Measurements from ENCODE around the gene ADAM19.

ADAM19 gene

DNA sequence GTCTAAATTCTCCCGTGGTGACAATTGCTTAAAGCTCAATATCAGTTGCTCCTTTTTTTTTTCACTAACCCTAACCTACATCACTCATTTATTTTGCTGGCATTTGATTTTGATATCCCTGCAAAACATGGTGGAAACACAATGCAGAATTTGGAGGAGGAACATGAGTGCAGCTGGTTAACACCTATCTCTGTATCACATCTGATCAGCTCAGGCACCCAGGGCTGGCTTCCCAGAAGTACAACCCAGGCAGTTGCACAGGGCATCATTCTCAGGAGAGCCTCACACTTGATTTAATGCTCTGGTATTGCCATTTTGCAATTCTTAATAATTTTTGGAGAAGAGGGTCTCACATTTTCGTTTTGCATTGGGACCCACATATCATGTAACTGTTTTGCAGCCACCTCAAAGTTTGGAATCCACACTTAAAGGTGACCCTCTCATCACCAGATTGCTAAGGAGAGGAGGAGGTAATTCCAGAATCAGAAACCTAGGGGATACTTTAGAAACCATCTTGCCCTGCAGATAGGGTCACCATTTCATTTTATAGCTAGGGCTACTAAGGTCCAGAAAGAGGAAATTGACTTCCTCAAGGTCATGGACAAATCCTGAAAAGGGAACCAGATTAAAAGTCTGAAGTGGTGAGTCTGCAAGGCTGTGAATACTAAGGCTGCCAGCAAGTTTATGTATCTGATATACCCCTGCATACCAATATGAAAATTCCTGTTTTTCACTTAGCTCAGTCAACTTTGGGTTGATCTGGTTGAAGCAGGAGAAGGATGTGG lies 19.3 kb upstream of the ADAM19 start:
- no peak for DNase-seq

DNA sequence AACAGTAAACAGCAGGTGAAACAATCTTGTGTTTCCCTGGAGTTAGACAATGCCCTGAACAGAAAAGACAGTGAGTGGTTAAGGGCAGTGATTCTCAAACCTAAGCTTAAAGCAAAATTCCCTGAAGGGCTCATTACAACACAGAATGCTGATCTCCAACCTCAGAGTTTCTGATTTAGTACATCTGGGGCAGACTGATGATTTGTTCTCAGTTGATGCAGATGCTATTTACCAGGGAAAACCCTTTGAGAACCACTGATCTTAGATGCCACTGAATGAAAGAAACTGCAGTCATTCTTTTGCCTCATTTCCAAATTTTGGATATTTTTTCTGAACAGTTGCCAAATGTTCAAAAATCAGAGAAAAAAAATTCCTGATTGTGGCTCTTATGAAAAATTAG lies 18.7 kb upstream of the ADAM19 start:
- DNase-seq = no peak

DNA sequence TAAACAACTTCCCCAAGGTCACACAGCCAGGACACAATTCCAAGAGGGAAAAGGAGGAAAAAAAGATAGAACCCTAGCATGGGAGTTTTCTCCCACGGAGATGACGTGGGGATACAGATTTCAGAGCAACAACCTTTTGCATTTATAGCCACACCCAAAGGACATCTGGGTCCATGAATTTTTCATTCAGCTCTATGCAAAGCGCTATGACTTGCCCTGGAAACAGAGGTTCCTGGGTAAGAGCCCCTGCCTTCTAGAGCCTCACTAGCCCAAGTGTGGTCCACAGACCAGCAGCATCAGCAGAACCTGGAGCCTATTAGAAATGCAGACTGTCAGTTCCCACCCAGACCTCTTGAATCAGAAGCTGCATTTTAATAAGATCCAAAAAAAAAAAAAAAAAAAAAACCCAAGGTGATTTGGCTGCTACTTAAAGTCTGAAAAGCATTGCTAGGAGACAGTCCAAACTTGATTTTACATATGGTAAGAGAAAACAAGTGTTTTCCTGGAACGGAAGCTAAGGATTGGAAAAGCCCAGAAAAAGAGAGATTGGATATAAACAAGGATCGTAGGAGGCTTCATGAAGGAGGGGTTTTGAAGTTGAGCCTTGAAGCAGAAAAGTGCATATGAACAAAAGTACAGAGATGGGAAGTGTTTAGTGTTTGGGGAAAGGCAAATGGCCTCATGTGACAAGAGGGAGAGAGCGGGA lies 17.6 kb upstream of the ADAM19 start:
- no peak for DNase-seq

DNA sequence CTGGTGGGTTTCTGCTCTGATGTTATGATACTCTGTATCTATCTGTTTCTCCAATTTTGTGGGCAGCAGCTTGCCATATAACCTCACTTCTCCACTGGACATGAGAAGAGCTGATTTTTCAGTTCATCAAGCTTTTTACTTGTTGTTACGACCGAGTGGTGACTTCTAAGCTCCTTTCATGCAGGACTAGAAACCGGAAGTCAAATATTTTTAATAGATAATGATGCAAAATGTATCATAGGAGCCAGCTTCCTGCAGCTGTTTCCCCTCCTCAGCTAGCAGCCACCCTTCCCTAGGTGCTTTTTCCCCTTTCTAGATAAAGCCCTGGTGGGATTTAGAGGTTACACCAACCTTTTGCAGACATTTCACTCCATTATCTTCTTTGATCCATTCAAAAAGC lies 17.0 kb upstream of the ADAM19 start:
- DNase-seq = no peak

DNA sequence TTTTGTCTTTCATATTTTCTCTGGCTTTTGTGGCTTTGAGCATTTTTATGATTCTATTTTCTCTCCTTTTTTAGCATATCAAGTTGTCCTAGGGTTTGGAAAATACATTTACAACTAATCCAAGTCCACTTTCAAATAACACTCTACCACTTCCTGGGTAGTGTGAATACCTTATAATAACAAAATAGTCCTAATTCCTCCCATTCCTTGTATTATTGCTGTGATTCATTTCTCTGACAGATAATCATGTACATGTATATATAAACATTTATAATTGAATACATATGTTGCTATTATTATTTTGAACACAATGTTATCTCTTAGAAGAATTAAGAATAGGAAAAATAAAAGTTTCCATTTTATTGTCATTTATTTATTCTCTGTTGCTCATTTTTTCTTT lies 14.9 kb upstream of the ADAM19 start:
- no peak for DNase-seq

DNA sequence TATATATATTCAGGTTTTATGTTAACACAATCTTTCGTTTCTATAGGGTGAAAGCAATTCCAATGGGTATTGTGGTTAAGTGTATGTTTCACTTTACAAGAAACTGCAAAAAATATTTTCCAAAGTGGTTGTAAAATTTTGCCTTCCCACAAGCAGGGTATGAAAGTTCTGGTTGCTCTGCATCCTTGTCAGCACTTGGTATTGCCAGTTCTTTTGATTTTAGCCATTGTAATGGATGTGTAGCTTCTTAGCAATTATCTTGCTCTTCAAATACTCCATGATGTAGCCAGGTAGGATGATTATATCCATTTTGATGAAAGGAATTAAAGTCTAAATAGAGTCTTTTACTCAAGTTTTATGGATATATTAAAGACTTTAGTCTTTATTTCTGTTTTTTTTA lies 9.1 kb upstream of the ADAM19 start:
- no peak for DNase-seq

DNA sequence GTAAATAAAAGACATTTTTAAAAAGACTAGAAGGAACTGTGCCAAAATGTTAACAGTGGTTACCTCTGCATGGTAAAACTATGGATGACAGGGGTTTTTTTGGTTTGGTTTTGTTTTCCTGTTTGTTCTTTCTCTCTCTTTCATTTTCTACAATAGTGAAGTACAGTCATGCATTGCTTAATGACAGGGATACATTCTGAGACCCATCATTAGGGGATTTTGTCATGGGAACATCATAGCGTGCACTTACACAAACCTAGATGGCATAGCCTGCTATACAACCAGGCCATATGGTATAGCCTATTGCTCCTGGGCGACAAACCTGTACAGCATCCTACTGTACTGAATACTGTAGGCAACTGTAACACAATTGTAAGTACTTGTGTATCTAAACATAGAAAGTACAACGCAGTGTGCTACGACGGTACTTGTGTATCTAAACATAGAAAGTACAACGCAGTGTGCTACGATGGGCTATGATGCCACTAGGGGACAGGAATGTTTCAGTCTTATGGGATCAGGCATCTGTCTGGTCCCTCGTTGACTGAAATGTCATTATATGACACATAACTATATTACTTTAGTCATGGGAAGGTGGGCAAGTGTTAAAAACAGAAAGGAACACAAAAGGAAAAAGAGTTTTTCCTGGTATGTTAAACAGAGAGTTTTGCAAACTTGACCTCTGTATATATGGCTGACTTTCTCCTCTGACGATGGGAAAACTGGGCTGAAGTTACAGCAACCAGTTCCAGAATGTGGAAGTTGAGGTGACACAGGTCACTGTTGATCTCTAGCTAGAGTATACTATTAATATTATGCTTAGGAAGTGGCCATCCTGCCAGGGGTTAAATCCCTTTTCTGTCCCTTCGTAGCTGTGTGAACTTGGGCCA lies 7.4 kb upstream of the ADAM19 start:
- DNase-seq = no peak

DNA sequence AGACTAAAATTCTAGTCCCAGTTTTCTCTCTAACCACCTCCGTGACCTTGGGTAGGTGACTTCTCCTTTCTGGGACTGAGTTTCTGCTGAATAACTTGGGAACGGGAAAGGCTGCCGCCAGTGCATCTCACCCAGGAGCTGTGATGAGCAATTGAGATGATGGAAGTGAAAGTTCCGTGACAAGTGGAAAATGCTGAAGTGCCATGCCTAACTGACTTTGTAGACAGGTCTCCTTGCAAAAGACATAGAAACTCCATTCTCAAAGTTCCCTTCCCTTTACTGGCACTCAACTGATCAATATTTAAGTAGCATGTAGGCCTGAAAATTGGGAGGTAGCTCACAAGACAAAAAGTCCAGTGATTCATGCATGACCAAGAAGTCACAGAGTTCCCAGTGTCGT lies 6.3 kb upstream of the ADAM19 start:
- no peak for DNase-seq

DNA sequence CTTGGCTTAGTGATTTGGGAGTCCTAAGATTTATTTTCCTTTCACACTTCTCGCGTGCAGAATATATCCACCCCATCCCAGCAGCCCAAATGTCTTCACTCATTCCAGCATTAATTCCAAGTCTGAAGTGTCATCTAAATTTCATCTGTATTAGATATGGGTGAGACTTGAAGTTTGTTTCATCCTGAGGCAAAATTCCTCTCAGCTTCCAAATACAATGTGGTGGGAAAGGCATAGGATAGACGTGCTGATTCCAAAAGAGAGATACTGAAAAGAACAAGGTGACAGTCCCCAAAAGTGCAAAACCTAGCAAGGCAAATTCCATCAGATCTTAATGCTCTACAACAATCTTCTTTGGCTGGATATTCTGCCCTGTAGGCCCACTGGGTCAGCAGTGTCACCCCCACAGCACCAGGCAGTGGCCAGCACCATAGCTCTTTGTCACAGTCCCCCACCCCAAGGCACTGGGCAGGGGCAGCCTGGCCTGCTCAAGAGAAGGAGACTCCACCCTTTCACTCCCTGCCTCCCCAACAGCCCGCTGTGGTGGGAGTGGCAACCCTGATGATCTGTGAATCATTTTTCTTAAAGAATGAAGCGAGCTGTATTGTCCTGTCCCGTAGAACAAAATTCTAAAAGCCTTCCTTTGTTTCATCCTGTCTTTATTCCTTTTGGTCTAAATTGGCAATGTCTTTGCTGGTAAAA lies 2.7 kb upstream of the ADAM19 start:
- no peak for DNase-seq

DNA sequence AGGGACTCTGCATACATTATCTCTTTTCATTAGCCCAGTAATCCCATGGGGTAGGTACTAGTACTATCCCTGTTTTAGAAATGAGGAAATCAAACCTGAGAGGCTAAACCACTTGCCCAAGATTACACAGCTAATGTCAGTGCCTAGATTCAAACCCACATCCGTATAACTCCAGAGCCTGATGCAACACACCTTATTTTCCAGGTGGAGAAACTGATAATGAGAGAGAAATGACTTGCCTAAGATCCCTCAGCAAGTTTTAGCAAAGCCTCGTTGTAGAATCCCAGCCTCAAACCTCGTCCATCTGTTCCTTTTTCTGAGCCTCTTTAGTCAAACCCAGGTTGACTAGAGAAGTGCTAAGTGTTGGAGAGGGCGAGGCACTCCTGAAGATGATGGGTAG lies 1.1 kb upstream of the ADAM19 start:
- DNase-seq = no peak

DNA sequence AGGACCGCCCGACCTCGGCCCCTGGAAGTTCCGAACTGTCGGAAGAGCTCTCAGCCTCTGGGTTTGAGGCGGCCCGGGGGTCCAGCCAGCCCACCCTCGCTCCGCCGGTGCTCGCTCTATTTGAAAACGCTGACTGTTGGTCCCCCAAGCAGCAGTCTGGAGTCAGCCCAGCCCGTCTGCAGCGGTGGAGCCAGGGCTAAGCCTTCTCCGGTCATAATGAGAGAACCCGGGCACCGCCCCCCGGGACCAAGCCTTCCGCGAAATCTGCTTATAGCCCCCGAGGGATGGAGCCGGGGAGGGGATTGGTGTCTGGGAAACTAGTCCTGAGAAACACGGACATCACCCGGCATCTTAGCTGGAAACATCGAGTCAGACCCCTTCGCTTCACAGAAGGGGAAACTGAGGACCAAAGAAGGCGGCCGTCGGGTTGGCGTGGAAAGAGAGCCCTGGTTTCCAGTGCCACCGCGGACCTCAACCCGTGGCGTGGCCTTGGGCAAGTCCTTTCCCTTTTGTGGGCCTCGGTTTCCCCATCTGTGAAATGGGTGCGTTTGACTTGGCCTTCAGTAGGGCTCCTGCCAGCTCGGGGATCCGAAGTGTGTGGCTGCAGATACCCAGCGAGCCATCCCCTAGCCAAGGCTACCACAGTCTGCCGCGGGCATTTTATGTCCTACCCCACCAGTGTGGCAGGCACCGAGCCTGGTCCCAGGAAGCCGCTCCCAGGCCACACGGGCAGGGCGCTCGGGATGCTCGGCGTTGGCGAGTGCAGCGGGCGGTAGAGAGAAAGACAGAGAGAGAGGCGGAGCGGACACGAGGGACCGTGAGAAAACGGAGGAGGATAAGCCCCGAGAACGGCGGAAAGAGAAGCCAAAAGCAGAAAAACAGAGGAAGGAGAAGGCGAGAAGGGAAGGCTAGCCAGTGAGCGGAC lies 857 bp downstream of the ADAM19 start:
- DNase-seq = peak; percentile 54

DNA sequence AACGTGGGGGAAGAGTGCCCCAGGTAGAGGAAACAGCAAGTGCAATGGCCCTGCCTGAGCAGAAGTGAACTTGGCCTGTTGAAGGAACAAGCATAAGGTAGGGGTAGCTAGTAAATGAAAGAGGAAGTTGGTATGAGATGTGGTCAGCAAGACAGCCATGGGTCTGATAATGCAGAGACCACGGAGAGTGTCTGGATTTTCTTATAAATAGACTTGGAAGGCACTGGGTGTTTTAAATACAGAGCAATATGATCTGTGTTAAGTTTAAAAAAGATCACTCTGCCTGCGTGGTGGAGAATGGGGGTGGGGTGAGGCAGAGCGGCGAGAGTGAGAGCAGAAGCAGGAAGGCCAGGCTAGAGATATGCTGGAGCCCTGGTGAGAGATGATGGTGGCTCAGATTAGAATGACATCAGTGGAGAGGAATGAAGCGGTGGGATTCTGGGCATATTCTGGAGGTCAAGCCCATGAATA lies 4.2 kb downstream of the ADAM19 start:
- peak; percentile 55 for DNase-seq

DNA sequence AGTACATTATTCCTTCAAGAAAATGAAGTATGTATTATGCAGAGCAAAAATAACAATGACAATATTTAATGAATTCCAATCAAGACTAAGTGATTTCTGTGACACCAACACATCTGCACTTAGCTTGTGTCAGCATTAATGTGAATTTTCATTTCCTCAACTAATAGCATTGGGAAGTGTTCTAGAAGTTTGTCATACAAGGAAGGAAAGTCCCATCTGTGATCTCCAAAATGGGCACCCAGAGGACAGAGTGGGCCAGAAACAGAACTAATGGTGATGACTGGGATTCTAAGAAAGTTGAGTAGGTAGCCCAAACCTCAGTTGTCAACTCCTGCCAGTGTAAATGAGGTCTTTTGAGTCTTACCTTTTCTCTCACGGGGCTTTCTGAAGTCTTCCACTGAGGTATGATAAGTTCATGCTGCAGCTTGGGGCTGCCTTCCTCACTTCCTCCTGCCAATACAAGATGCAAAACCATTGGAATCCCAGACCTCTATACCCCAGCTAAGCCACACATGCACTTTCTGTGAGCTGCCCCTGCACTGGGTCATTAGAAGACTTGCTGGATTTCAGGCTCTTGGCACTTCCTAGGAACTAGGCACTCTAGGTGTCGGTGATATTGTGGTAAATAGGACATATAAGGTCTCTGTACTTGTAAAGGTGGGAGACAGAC lies 4.9 kb downstream of the ADAM19 start:
- no peak for DNase-seq

DNA sequence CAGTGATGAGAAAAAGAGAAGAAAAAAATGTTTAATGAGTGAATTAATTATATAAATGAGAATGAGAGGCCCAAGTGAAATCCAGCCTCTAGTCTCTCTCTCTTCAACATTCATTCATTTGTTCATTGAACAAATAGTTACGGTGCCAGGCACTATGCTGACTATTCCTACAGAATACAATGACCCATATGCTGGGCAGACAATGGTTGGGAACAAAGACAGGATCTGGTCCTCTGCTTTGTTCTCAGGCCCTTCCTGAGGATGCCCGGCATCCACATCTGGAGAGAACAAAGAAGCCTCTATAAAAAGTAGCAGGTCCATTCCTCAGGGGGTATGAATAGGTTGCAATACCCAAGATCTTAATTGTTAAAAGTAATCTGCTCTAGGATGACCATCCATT lies 6.9 kb downstream of the ADAM19 start:
- DNase-seq = no peak

DNA sequence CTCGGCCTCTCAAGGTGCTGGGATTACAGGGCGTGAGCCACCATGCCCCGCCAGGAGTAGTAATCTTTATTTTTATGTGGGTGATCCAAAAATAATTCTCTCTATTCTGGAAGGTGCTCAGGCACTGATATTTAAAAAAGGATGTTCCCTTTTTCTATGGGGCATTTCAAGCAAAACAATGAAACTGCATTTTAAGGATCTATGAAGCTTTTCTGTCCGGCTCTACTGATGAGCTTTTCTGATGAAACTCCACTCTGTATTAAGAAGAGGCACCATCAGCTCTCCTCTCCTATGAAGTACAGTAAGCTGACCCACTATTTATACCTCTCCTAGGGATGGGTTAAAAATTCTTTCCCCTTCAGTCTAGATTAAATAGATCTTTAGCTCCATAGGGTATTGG lies 7.4 kb downstream of the ADAM19 start:
- no peak for DNase-seq

DNA sequence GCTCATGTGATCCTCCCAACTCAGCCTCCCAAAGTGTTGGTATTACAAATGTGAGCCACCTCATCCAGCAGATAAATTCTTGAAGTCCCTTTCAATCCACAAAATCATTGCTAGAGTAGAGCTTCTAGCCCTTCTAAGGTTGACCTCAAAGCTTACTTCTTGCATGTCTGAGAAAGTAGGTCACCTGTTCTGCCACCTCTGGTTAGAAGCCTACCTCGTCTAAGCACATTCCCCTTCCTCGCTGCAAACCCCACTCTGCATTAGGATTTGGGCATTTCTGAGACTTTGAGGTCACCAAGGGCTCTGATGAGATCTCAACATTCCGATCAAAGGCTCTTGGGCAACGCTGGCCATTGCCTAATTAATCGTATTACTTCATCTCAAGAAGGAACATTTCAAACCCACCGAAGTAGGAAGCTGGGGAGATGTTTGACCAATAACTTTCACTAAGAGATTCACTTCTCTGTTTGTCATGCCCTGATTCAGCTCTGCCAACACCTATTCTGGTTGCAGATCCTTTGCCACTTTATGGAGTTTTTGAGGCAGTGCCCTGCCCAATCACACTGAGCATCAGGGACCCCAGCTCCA lies 8.6 kb downstream of the ADAM19 start:
- DNase-seq = no peak

DNA sequence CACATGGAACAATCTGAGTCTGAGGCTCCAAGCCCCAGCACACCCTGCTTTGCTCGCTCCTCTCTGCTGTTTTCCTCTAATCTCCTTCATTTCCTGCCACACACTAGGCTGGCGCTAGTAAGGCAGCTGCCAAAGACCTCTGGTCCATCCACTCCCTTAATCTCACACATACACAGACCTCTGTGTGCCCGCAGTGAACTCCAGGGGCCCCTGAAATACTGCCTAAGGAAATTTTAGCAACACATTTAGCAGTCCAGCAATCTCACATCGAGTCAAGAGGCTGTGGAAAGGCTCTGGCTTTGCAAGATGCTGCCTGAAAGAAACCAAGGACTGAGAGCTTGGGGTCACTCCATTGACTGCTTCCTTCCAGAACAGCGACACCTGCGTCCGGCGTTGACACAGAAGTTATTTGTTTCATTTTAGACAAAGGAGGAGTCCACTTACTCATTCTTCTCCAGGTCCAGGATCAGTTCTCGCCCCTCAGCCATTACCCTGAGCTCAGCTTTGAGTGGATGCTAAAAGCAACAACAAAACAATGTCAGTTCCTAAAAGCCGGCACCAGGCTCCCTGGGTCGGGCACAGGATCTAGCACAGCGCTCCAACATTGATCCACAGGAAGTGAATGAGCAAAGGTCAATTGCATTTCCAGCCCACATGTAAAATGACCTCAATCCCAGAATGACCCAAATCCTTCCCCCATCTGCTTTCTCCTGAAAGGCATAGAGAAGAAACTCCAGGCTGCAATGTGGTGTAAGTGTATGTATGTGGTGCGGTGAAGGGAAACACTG lies 11.5 kb downstream of the ADAM19 start:
- DNase-seq = peak; percentile 49

DNA sequence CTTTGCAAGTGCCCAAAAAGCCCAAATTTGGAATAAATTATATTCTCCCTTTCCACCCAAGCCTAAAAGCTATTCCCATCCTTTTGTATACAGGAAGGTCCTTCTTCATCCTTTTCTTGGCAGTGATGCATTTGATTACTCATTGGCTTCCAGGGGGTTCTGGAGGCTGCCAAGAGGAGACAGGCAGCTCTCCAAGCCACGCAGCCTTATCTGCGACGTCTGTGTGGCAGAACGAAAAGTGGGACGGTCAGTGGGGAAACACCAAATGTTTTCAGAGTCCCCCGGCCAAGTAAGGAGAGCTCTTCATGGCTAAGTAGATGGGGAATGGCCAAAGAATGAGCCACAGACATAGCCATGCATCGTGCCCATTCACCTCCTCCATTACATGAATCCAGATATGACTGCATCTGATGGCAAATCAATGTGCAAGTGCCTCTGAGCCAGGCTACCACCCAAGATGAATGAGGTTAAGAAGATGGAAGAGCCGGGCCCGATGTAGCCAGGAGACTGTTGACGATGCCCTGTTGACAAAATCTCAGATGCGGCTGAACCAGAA lies 12.1 kb downstream of the ADAM19 start:
- no peak for DNase-seq

DNA sequence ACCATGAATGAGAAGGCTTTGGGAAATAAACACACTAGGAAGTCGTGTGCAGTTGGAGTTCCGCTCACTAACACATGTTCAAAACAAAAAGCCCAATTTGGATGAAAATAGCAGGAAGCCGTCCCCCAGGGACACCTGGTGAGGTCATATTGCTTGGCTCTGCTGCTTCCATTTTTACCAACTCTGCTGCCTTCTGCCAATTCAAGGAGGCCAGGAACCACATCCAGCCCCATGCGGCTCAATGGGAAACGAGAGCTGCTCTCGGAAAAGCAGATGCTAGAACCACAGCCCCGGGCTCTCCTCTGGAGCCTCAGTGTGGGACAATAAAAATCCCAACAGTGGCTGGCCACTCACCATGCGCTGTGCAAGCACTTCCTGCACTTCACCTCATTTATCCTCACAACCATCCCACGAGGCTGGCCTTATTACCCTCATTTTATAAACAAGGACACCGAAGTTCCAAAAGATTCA lies 13.4 kb downstream of the ADAM19 start:
- peak; percentile 86 for DNase-seq
